Measurements from ENCODE around the gene RYR2. TPM values are rescaled to one million over a fixed set of nuclear protein-coding genes. Genes with fewer than 3 reads are reported as not detected.

Gene RYR2
- total RNA-seq, 1 donor from 2014 or later, result 4.8 TPM

GRCh38 chr1:237013608-237014007, 28.4 kb upstream of the RYR2 start:
- H3K4me1 ChIP-seq, result no peaks in the 10 kb centered on the region
- no peaks in the 10 kb centered on the region for H3K9me3 ChIP-seq
- peak overlapping the region; percentile 63 for H3K27ac ChIP-seq
- TF ChIP-seq CTCF (IDR thresholded peaks at IDR 0.05), result no peak
- H3K4me3 ChIP-seq, result no peak overlapping the region
- no peaks in the 10 kb centered on the region for H3K36me3 ChIP-seq
- intact Hi-C loops (cut with DNase I), result no loop called here
- no peaks in the 10 kb centered on the region for H3K27me3 ChIP-seq (ENCODE audit: low read depth)
- DNase-seq (no peak), ATAC-seq (no peak)

GRCh38 chr1:237016626-237017025, 25.4 kb upstream of the RYR2 start:
- no peak for ATAC-seq
- TF ChIP-seq CTCF (IDR thresholded peaks at IDR 0.05), result no peak
- Histone ChIP-seq H3K4me1 (no peaks in the 10 kb centered on the region), H3K9me3 (no peaks in the 10 kb centered on the region), H3K4me3 (no peak overlapping the region), H3K36me3 (no peaks in the 10 kb centered on the region), H3K27ac (no peak overlapping the region), H3K27me3 (ENCODE audit: low read depth) (no peaks in the 10 kb centered on the region)
- intact Hi-C loops (cut with DNase I), result no loop called here
- DNase-seq, result no peak

GRCh38 chr1:237018896-237019295, 23.1 kb upstream of the RYR2 start:
- intact Hi-C loops (cut with DNase I), result no loop called here
- DNase-seq (no peak), ATAC-seq (no peak)
- H3K36me3 ChIP-seq, result no peaks in the 10 kb centered on the region
- H3K9me3 ChIP-seq, result no peaks in the 10 kb centered on the region
- no peak overlapping the region for H3K4me3 ChIP-seq
- H3K27ac ChIP-seq, result no peak overlapping the region
- no peak for TF ChIP-seq CTCF (IDR thresholded peaks at IDR 0.05)
- no peaks in the 10 kb centered on the region for H3K4me1 ChIP-seq
- H3K27me3 ChIP-seq (ENCODE audit: low read depth), result no peaks in the 10 kb centered on the region

GRCh38 chr1:237025358-237026074, 16.5 kb upstream of the RYR2 start:
- no peak for TF ChIP-seq CTCF (IDR thresholded peaks at IDR 0.05)

GRCh38 chr1:237029240-237029639, 12.7 kb upstream of the RYR2 start:
- no peaks in the 10 kb centered on the region for H3K36me3 ChIP-seq
- H3K4me3 ChIP-seq, result no peak overlapping the region
- ATAC-seq (no peak), DNase-seq (no peak)
- intact Hi-C loops (cut with DNase I), result no loop called here
- H3K27ac ChIP-seq, result no peak overlapping the region
- peaks cover 8% of the 10 kb centered on the region for H3K4me1 ChIP-seq
- no peaks in the 10 kb centered on the region for H3K9me3 ChIP-seq
- TF ChIP-seq CTCF (IDR thresholded peaks at IDR 0.05), result no peak
- no peaks in the 10 kb centered on the region for H3K27me3 ChIP-seq (ENCODE audit: low read depth)

More at GRCh38 chr1:237025358-237026074, 16.5 kb upstream of the RYR2 start:
- intact Hi-C loops (cut with DNase I), result no loop called here
- no peak for ATAC-seq
- Histone ChIP-seq H3K27me3 (ENCODE audit: low read depth) (no peaks in the 10 kb centered on the region), H3K9me3 (no peaks in the 10 kb centered on the region), H3K4me3 (no peak overlapping the region), H3K36me3 (no peaks in the 10 kb centered on the region), H3K27ac (no peak overlapping the region), H3K4me1 (no peaks in the 10 kb centered on the region)
- no peak for DNase-seq

Measured in lower lobe of right lung (tissue), 2 donors.